Adrenal gland (tissue), 12 donors: ENCODE results near the gene TMEM158. TPM values are rescaled to one million over a fixed set of nuclear protein-coding genes. Genes with fewer than 3 reads are reported as not detected.

Experiments
- DNase-seq, 7 donors: peaks; one replicate each; pipeline ENCODE4 v3.0.0-alpha.2; 2019 to 2020
- H3K27ac ChIP-seq, 5 donors: fragments of 200-600 bp; sonication (generic) in 4 of 5; 1 replicate in 3 of 5; 2 replicates in 2 of 5; pipeline versions ENCODE4 v1.5.1 to v1.8.0; 2016 to 2020; ENCODE audit warnings: mild to moderate bottlenecking in 1 of 5
- H3K27me3 ChIP-seq: fragments of 200-600 bp; 2 replicates; pipeline ENCODE4 v1.8.0; 2021
- H3K36me3 ChIP-seq, 2 donors: fragments of 200-600 bp; replicated peaks in 1 of 2; 1 replicate in 1 of 2; 2 replicates in 1 of 2; pipeline versions ENCODE4 v1.5.1 to v1.8.0; 2018 to 2022
- H3K4me1 ChIP-seq, 2 donors: fragments of 200-600 bp; replicated peaks in 1 of 2; 1 replicate in 1 of 2; 2 replicates in 1 of 2; pipeline versions ENCODE4 v1.5.1 to v1.8.0; 2018 to 2021
- H3K4me3 ChIP-seq, 4 donors: fragments of 200-600 bp; sonication (generic) in 3 of 4; one replicate each; pipeline ENCODE4 v1.5.1; 2016 to 2018
- H3K9me3 ChIP-seq, 3 donors: fragments of 200-600 bp; sonication (generic) in 1 of 3; replicated peaks in 1 of 3; 1 replicate in 2 of 3; 2 replicates in 1 of 3; pipeline versions ENCODE4 v1.5.1 to v1.8.0; 2016 to 2021
- POLR2A ChIP-seq, 2 donors: fragments of 450-650 bp; IDR thresholded peaks; one replicate each; pipeline ENCODE4 v1.6.1; 2017; ENCODE audit warnings: antibody characterized with exemption in 2 of 2, mild to moderate bottlenecking in 2 of 2, moderate library complexity in 1 of 2
- WGBS, 4 donors: extraction: QIAGEN DNeasy Blood & Tissue Kit in 2 of 4; methylation state at CpG; one replicate each; pipeline versions ENCODE4 v1.1.5 to v1.1.7; 2013 to 2017; 5-methylcytosine and 5-hydroxymethylcytosine counted together
- intact Hi-C, 2 donors: fragments of 100-400 bp; cut with DNase I; formaldehyde crosslinking; loops; one replicate each; pipeline versions ENCODE4 v1.14.1 to v1.15.0; 2022 to 2023
- polyA plus RNA-seq, 3 donors: library from polyadenylated mRNA; stranded (reverse); fragments of 200-250 nt in 2 of 3; fragments of 350-450 nt in 1 of 3; fragmentation: Illumina TruSeq in 1 of 3; extraction: RNeasy Lipid Tissue Mini Kit (QIAGEN cat#74804) in 1 of 3; gene quantifications; one replicate each; pipeline ENCODE4 v1.2.3, GENCODE V29; 2013 to 2014
- total RNA-seq, 9 donors: library from RNA; depleted of rRNA in 4 of 9; stranded (reverse); fragments of >200 nt in 4 of 9; fragments of 120-200 nt in 1 of 9; fragmentation: NEBNext Ultra II Directional in 1 of 9; extraction: Animal tissue kit (Norgen Biotek cat#: 25700) in 1 of 9; gene quantifications; one replicate each; pipeline versions ENCODE4 v1.1.0 to v1.2.4, GENCODE V29; 2013 to 2023
- TF ChIP-seq, protein P1 (sequence below), 6 experiments: fragments of 450-650 bp in 4 of 6; fragments of 200-600 bp in 2 of 6; sonication (generic) in 1 of 6; IDR thresholded peaks; 1 replicate in 5 of 6; 2 replicates in 1 of 6; pipeline versions ENCODE4 v1.5.1 to v1.8.0; 2016 to 2021; ENCODE audit warnings: antibody characterized with exemption in 6 of 6, mild to moderate bottlenecking in 2 of 6, moderate library complexity in 1 of 6
- donor health status: healthy with polysubstance abuse.
- donor health status: Bipolar disorder and iron deficiency.
- donor health status: DM: yes; HTN: yes; CAD: no.
- donor health status: DM: no; HTN: no; CAD: no.
- donor health status: DM: no; HTN: no; CAD: no.
- donor health status: DM: yes; HTN: yes; CAD: no.

The TMEM158 gene
- total and polyA plus RNA-seq, 12 donors: 2.1 to 31.4 (median 14.0) TPM

DNA sequence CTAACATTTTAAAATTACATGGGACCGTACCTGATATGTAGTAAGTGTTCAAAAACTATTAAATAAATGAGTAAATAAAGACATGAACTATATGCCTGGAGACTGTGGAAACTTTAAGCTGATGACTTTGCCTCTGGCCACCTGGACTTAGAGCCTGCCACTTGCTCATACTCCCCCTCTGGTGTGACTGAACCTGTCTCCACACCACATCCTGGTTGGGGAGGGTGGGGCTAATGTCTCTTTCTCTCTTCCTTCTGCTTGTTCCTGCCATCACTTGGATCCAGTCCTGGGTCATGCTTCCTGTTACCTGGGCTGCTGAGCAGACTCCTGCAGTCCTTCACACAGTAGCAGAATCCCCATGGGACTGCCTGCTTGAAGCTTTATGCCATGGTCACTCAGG, 8.2 kb upstream of the TMEM158 start:
- intact Hi-C loops: loop anchor here in 1 of 2 donors (5.0 kb wide), 1 partner anchor 263 kb away; no protein-coding TSS in a partner anchor
- Histone ChIP-seq H3K4me1 (no peaks in the 10 kb centered on the region), H3K4me3 (no peak overlapping the region), H3K27me3 (no peaks in the 10 kb centered on the region), H3K27ac (no peak overlapping the region), H3K9me3 (no peaks in the 10 kb centered on the region), H3K36me3 (no peaks in the 10 kb centered on the region)
- no peak for DNase-seq
- TF ChIP-seq, protein P1, sequence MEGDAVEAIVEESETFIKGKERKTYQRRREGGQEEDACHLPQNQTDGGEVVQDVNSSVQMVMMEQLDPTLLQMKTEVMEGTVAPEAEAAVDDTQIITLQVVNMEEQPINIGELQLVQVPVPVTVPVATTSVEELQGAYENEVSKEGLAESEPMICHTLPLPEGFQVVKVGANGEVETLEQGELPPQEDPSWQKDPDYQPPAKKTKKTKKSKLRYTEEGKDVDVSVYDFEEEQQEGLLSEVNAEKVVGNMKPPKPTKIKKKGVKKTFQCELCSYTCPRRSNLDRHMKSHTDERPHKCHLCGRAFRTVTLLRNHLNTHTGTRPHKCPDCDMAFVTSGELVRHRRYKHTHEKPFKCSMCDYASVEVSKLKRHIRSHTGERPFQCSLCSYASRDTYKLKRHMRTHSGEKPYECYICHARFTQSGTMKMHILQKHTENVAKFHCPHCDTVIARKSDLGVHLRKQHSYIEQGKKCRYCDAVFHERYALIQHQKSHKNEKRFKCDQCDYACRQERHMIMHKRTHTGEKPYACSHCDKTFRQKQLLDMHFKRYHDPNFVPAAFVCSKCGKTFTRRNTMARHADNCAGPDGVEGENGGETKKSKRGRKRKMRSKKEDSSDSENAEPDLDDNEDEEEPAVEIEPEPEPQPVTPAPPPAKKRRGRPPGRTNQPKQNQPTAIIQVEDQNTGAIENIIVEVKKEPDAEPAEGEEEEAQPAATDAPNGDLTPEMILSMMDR (IDR thresholded peaks at IDR 0.05): no peak
- TF ChIP-seq POLR2A (IDR thresholded peaks at IDR 0.05): no peak
- WGBS, 4 donors: 96 to 100% (median 97%) methylated on average over 1 of the region's 1 CpG

DNA sequence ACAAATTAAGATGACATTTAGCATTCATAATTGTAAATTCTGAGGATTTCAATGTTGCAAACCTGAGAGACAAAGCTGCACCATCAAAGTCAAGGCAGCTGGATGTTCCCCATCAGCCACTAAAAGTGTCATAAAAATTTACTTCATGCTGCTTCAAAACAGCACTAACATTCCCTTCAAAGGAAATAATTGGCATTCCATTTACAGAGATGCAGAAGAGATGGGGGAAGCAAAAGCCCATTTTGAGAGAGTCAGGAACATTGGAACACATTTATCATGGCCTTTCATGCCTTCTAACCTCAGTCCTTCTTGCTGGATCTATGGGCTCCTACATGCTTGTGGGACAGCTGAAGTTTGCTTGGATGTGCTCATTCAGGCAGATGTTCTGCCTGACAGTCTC, 6.4 kb upstream of the TMEM158 start:
- no peaks in the 10 kb centered on the region for H3K27me3 ChIP-seq
- no peak for DNase-seq
- H3K27ac ChIP-seq: no peak overlapping the region
- H3K4me1 ChIP-seq: no peaks in the 10 kb centered on the region
- H3K9me3 ChIP-seq: no peaks in the 10 kb centered on the region
- H3K4me3 ChIP-seq: no peak overlapping the region
- no peaks in the 10 kb centered on the region for H3K36me3 ChIP-seq
- no peak for TF ChIP-seq POLR2A (IDR thresholded peaks at IDR 0.05)
- TF ChIP-seq, protein P1 (IDR thresholded peaks at IDR 0.05): no peak
- intact Hi-C loops: loop anchor here in 1 of 2 donors (5.0 kb wide), 1 partner anchor 265 kb away; no protein-coding TSS in a partner anchor

DNA sequence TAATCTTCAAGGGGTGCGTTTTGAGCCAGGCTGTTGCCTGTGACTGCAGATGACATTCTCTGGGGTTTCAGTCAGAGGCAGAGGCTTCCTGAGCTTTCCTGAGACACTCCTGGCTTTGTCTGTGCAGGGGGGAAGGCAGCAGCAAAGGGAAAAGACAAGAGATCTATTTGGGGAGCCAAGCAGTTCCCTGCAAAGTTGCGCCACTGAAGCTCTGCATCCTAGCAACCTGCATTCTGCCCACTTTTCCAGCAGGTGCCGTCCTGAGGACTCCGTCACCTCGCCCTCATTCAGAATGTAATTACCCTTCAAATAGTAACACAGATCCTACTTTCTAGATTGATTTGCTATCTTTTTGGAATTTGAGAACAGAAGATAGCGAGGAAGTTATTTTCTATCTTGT, 1.9 kb upstream of the TMEM158 start:
- H3K27me3 ChIP-seq: no peaks in the 10 kb centered on the region
- intact Hi-C loops: loop anchor here in 1 of 2 donors (2.0 to 10.0 kb wide), 2 partner anchors 269 to 427 kb away; no protein-coding TSS in a partner anchor

DNA sequence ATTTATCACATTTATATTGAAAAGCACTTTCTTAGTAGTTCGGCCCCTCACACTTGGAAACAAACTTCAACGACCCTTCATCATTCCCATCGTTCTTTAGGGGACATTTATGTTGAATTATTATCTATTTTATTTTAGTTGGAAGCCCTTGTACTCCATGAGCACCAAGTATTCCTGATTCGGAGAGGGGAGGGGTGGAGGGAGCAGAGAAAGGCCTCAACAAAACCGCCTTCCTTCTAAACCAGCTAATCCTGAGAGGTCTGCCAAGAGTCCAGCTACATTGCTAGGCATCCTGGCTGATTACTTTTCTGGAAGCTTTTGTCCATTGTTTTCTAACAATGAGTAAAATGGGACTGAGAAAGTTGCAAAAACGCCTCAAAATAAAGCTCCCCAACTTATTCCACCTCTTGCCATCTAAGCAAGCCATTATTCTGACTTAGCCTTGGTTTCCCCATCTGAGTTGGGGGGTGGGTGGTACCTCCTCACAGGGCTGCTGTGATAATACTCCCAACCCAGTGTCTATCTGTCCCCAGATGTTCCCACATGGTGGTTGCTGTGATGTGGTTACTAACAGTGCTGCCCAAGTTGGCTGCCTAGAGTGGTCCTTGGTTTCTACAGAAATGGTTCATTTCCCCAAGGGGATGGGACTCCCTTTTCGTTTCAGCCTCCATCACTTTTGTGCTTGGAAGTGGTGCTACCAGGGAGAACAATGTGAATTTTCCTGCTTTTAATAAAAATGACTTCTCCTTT, 1.2 kb upstream of the TMEM158 start:
- Histone ChIP-seq H3K27me3 (no peaks in the 10 kb centered on the region), H3K36me3 (no peaks in the 10 kb centered on the region), H3K4me3 (no peak overlapping the region), H3K9me3 (no peaks in the 10 kb centered on the region), H3K4me1 (peaks cover 0 to 10% of the 10 kb centered on the region in 2 donors), H3K27ac (peak overlapping the region in 1 of 5 donors; percentile 71)
- DNase-seq: no peak
- TF ChIP-seq POLR2A (IDR thresholded peaks at IDR 0.05): no peak
- WGBS, 4 donors: 74 to 83% (median 78%) methylated on average over 7 of the region's 7 CpGs
- intact Hi-C loops: loop anchor here in 1 of 2 donors (2.0 to 10.0 kb wide), 2 partner anchors 270 to 428 kb away; no protein-coding TSS in a partner anchor

More for the DNA sequence above, 1.9 kb upstream of the TMEM158 start:
- no peak for TF ChIP-seq POLR2A (IDR thresholded peaks at IDR 0.05)
- Histone ChIP-seq H3K27ac (no peak overlapping the region), H3K4me3 (no peak overlapping the region), H3K36me3 (no peaks in the 10 kb centered on the region), H3K9me3 (no peaks in the 10 kb centered on the region), H3K4me1 (peaks cover 0 to 10% of the 10 kb centered on the region in 2 donors)
- WGBS, 4 donors: 89 to 94% (median 91%) methylated on average over 6 of the region's 6 CpGs
- DNase-seq: no peak

DNA sequence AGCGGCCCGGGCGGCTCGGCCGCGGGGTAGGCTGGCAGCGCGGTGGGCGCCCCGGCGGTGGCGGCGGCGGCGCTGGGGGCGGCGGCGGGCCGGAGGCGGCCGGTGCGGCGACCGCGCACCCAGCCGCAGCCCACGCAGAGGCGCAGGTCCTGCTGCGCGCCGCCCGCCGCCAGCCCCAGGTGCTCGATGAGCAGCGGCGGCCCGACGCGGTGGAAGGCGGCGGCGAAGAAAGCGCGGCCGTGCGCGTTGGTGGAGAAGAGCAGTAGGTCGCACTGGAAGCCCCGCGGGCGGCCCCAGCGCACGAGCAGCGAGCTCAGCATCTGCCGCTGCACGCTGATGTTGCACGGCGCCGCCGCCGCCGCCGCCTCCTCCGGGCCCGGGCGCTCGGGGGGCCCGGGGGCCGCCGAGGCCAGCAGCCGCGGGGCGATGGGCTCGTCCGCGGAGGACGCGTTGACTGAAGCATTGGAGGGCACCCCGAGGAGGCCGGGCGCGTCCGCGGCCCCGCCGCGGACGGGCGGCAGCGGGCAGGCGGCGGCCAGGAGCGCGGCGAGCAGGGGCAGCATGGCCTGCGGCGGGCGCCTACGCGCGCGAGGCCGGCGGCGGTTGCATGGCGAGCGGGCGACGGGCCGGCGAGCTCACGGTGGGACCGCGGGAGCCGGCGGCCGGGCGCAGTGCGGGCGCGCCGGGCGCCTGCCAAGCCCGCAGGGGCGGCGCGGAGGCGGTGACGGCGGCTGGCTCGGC, 452 bp downstream of the TMEM158 start:
- intact Hi-C loops: loop anchor here in 1 of 2 donors (2.0 to 10.0 kb wide), 2 partner anchors 271 to 429 kb away; no protein-coding TSS in a partner anchor
- Histone ChIP-seq H3K36me3 (no peaks in the 10 kb centered on the region), H3K4me3 (peak overlapping the region in 2 of 4 donors; percentile 32 to 95), H3K4me1 (peaks cover 0 to 10% of the 10 kb centered on the region in 2 donors), H3K9me3 (no peaks in the 10 kb centered on the region), H3K27ac (peak overlapping the region in 1 of 5 donors; percentile 71), H3K27me3 (no peaks in the 10 kb centered on the region)
- 0 to 1% (median 1%) methylated on average over 23 to 131 of the region's 131 CpGs for WGBS, 4 donors
- peak in 3 of 7 donors; percentile 18 to 36 (median 25) for DNase-seq
- TF ChIP-seq, protein P1 (IDR thresholded peaks at IDR 0.05): no peak
- no peak for TF ChIP-seq POLR2A (IDR thresholded peaks at IDR 0.05)
